Neuron (in vitro differentiated cells): Measurements from ENCODE around the gene SLC12A5.

Experiments
- H2AFZ ChIP-seq: one replicate; pipeline ENCODE4 v1.6.1; 2013; ENCODE audit warnings: low read depth, mild to moderate bottlenecking, inconsistent platforms, low read length, moderate library complexity
- H3K27me3 ChIP-seq: one replicate; pipeline ENCODE4 v1.6.1; 2013; ENCODE audit warnings: low read length; ENCODE audit not compliant: insufficient read depth
- H3K36me3 ChIP-seq: one replicate; pipeline ENCODE4 v1.6.1; 2013; ENCODE audit warnings: low read length; ENCODE audit not compliant: insufficient read depth
- H3K4me1 ChIP-seq: one replicate; pipeline ENCODE4 v1.6.1; 2013; ENCODE audit warnings: low read length; ENCODE audit not compliant: insufficient read depth
- H3K4me3 ChIP-seq: 2 replicates; pipeline ENCODE4 v1.5.1; 2013; ENCODE audit warnings: mild to moderate bottlenecking, low read length, moderate library complexity
- H3K9me3 ChIP-seq: one replicate; pipeline ENCODE4 v1.6.1; 2013; ENCODE audit warnings: low read length

Gene SLC12A5

GRCh38 chr20:45998761-45999160, 30.3 kb upstream of the SLC12A5 start:
- H3K36me3 ChIP-seq: no peaks in the 10 kb centered on the region
- peaks cover 17% of the 10 kb centered on the region for H3K27me3 ChIP-seq
- H3K9me3 ChIP-seq: no peaks in the 10 kb centered on the region
- H3K4me1 ChIP-seq: peaks cover 5% of the 10 kb centered on the region
- no peak overlapping the region for H3K4me3 ChIP-seq
- H2AFZ ChIP-seq: no peak overlapping the region

GRCh38 chr20:45999557-46000261, 29.3 kb upstream of the SLC12A5 start:
- H3K4me3 ChIP-seq: no peak overlapping the region
- no peaks in the 10 kb centered on the region for H3K36me3 ChIP-seq
- no peak overlapping the region for H2AFZ ChIP-seq
- no peaks in the 10 kb centered on the region for H3K9me3 ChIP-seq
- H3K4me1 ChIP-seq: peaks cover 5% of the 10 kb centered on the region
- peaks cover 17% of the 10 kb centered on the region for H3K27me3 ChIP-seq

- Histone ChIP-seq H3K36me3 (no peaks in the 10 kb centered on the region), H3K4me3 (no peak overlapping the region), H3K27me3 (peaks cover 17% of the 10 kb centered on the region), H2AFZ (no peak overlapping the region), H3K9me3 (no peaks in the 10 kb centered on the region), H3K4me1 (peaks cover 5% of the 10 kb centered on the region)
Measured at GRCh38 chr20:46000262-46000996, 28.6 kb upstream of the SLC12A5 start.

GRCh38 chr20:46001498-46001897, 27.5 kb upstream of the SLC12A5 start:
- Histone ChIP-seq H3K27me3 (peaks cover 17% of the 10 kb centered on the region), H3K9me3 (no peaks in the 10 kb centered on the region), H2AFZ (no peak overlapping the region), H3K36me3 (no peaks in the 10 kb centered on the region), H3K4me1 (peaks cover 5% of the 10 kb centered on the region), H3K4me3 (no peak overlapping the region)

GRCh38 chr20:46002008-46002407, 27.0 kb upstream of the SLC12A5 start:
- Histone ChIP-seq H3K36me3 (no peaks in the 10 kb centered on the region), H3K4me3 (no peak overlapping the region), H2AFZ (no peak overlapping the region), H3K9me3 (no peaks in the 10 kb centered on the region), H3K27me3 (peaks cover 14% of the 10 kb centered on the region), H3K4me1 (peaks cover 5% of the 10 kb centered on the region)

GRCh38 chr20:46004187-46004586, 24.8 kb upstream of the SLC12A5 start:
- Histone ChIP-seq H3K4me3 (no peak overlapping the region), H3K4me1 (peaks cover 12% of the 10 kb centered on the region), H3K27me3 (peaks cover under 1% of the 10 kb centered on the region), H3K36me3 (no peaks in the 10 kb centered on the region), H3K9me3 (no peaks in the 10 kb centered on the region), H2AFZ (no peak overlapping the region)

GRCh38 chr20:46004889-46005473, 24.0 kb upstream of the SLC12A5 start:
- no peak overlapping the region for H3K4me3 ChIP-seq
- H3K36me3 ChIP-seq: no peaks in the 10 kb centered on the region
- H3K9me3 ChIP-seq: no peaks in the 10 kb centered on the region
- H3K4me1 ChIP-seq: peaks cover 12% of the 10 kb centered on the region
- no peaks in the 10 kb centered on the region for H3K27me3 ChIP-seq
- no peak overlapping the region for H2AFZ ChIP-seq

- Histone ChIP-seq H3K4me3 (no peak overlapping the region), H2AFZ (no peak overlapping the region), H3K4me1 (peaks cover 7% of the 10 kb centered on the region), H3K27me3 (no peaks in the 10 kb centered on the region), H3K36me3 (no peaks in the 10 kb centered on the region), H3K9me3 (peaks cover under 1% of the 10 kb centered on the region)
Measured at GRCh38 chr20:46006022-46006705, 22.9 kb upstream of the SLC12A5 start.

- Histone ChIP-seq H3K36me3 (no peaks in the 10 kb centered on the region), H2AFZ (no peak overlapping the region), H3K27me3 (no peaks in the 10 kb centered on the region), H3K9me3 (peaks cover 5% of the 10 kb centered on the region), H3K4me1 (peaks cover 7% of the 10 kb centered on the region), H3K4me3 (no peak overlapping the region)
Measured at GRCh38 chr20:46006964-46007363, 22.1 kb upstream of the SLC12A5 start.

- no peak overlapping the region for H2AFZ ChIP-seq
Measured at GRCh38 chr20:46007671-46008070, 21.3 kb upstream of the SLC12A5 start.

GRCh38 chr20:46009816-46010215, 19.2 kb upstream of the SLC12A5 start:
- peaks cover 5% of the 10 kb centered on the region for H3K9me3 ChIP-seq
- peaks cover 7% of the 10 kb centered on the region for H3K4me1 ChIP-seq
- H3K27me3 ChIP-seq: no peaks in the 10 kb centered on the region
- no peaks in the 10 kb centered on the region for H3K36me3 ChIP-seq
- H3K4me3 ChIP-seq: no peak overlapping the region
- H2AFZ ChIP-seq: no peak overlapping the region

More at GRCh38 chr20:46007671-46008070, 21.3 kb upstream of the SLC12A5 start:
- no peaks in the 10 kb centered on the region for H3K36me3 ChIP-seq
- H3K27me3 ChIP-seq: no peaks in the 10 kb centered on the region
- H3K4me1 ChIP-seq: peaks cover 7% of the 10 kb centered on the region
- H3K4me3 ChIP-seq: no peak overlapping the region
- H3K9me3 ChIP-seq: peaks cover 5% of the 10 kb centered on the region

- H3K9me3 ChIP-seq: peaks cover 5% of the 10 kb centered on the region
- no peak overlapping the region for H3K4me3 ChIP-seq
- H3K4me1 ChIP-seq: peaks cover 7% of the 10 kb centered on the region
- no peaks in the 10 kb centered on the region for H3K27me3 ChIP-seq
- H3K36me3 ChIP-seq: no peaks in the 10 kb centered on the region
- H2AFZ ChIP-seq: no peak overlapping the region
Measured at GRCh38 chr20:46010491-46011391, 18.3 kb upstream of the SLC12A5 start.
